Activated CD4-positive, alpha-beta memory T cell treated with anti-CD3 and anti-CD28 coated beads for 36 hours (primary cell): ENCODE measurements around the gene CX3CR1. TPM values are rescaled to one million over a fixed set of nuclear protein-coding genes. Genes with fewer than 3 reads are reported as not detected.
"Not testable (repeated sequence)": the region's sequence is repeated elsewhere in the genome, so short reads cannot be mapped to it uniquely, and the experiment has no call there.

Experiments used
- CTCF ChIA-PET: fragments of 350-600 bp; sonication (Branson Sonifier 250); formaldehyde crosslinking; loops from one replicate; lab custom pipeline; 2021; ENCODE audit warnings: antibody characterized with exemption, inconsistent platforms; lab: Charles Lee
- POLR2A ChIA-PET: fragments of 350-600 bp; sonication (Branson Sonifier 250); formaldehyde crosslinking; loops from one replicate; lab custom pipeline; 2021; ENCODE audit warnings: antibody characterized with exemption; lab: Charles Lee
- DNase-seq: peaks from one replicate; pipeline ENCODE4 v3.0.0-alpha.2; 2020
- H3K27ac Mint-ChIP-seq: one replicate; pipeline ENCODE4 v1.8.0; 2021; ENCODE audit warnings: mixed read lengths
- H3K27me3 Mint-ChIP-seq: one replicate; pipeline ENCODE4 v1.8.0; 2021; ENCODE audit warnings: mixed read lengths
- H3K36me3 Mint-ChIP-seq: one replicate; pipeline ENCODE4 v1.8.0; 2021; ENCODE audit warnings: mixed read lengths
- H3K4me1 Mint-ChIP-seq: one replicate; pipeline ENCODE4 v1.8.0; 2021; ENCODE audit warnings: low read depth, mixed read lengths
- H3K4me3 Mint-ChIP-seq: one replicate; pipeline ENCODE4 v1.8.0; 2021; ENCODE audit warnings: mild to moderate bottlenecking, mixed read lengths
- H3K9me3 Mint-ChIP-seq: one replicate; pipeline ENCODE4 v1.8.0; 2021; ENCODE audit warnings: mixed read lengths
- intact Hi-C: fragments of 100-400 bp; cut with micrococcal nuclease; formaldehyde crosslinking; loops from one replicate; pipeline ENCODE4 v1.15.1; 2023
- total RNA-seq, 2 experiments: library from RNA; stranded (reverse); gene quantifications; one replicate each; pipeline ENCODE4 v1.2.3, GENCODE V29; 2021

The CX3CR1 gene
- total RNA-seq, 2 experiments from 2014 or later, result 0.07 to 0.21 TPM

GRCh38 chr3:39237027-39237426 lies 42.8 kb downstream of the CX3CR1 start:
- H3K27ac Mint-ChIP-seq, result no peak overlapping the region
- POLR2A ChIA-PET, result no interaction called here
- H3K27me3 Mint-ChIP-seq, result peaks cover 2% of the 10 kb centered on the region
- DNase-seq, result no peak
- CTCF ChIA-PET, result no interaction called here
- no peaks in the 10 kb centered on the region for H3K9me3 Mint-ChIP-seq
- H3K4me1 Mint-ChIP-seq, result peaks cover 10% of the 10 kb centered on the region
- H3K36me3 Mint-ChIP-seq, result no peaks in the 10 kb centered on the region
- intact Hi-C loops, result no loop called here
- H3K4me3 Mint-ChIP-seq, result no peak overlapping the region

- Mint-ChIP-seq H3K4me3 (no peak overlapping the region), H3K27ac (no peak overlapping the region), H3K4me1 (peaks cover 10% of the 10 kb centered on the region), H3K9me3 (no peaks in the 10 kb centered on the region), H3K36me3 (peaks cover 1% of the 10 kb centered on the region), H3K27me3 (peaks cover 2% of the 10 kb centered on the region)
- peak; percentile 21 for DNase-seq
- intact Hi-C loops, result no loop called here
- ChIA-PET CTCF (interaction anchor here (0.9 to 1.9 kb wide), 3 partner anchors 53 to 62 kb away, joined by 3 to 6 read pairs (median 5); no protein-coding TSS in a partner anchor), POLR2A (no interaction called here)
Observed at GRCh38 chr3:39234651-39235050, 45.2 kb downstream of the CX3CR1 start.

- no peak overlapping the region for H3K27ac Mint-ChIP-seq
- intact Hi-C loops, result no loop called here
- H3K4me3 Mint-ChIP-seq, result no peak overlapping the region
- no peak for DNase-seq
- POLR2A ChIA-PET, result interaction anchor here (0.6 kb wide), 1 partner anchor 81 kb away, joined by 3 read pairs; no protein-coding TSS in a partner anchor
- no peaks in the 10 kb centered on the region for H3K9me3 Mint-ChIP-seq
- CTCF ChIA-PET, result interaction anchor here (1.2 kb wide), 1 partner anchor 55 kb away, joined by 11 read pairs; no protein-coding TSS in a partner anchor
- H3K36me3 Mint-ChIP-seq, result peaks cover 1% of the 10 kb centered on the region
- peaks cover 10% of the 10 kb centered on the region for H3K4me1 Mint-ChIP-seq
- H3K27me3 Mint-ChIP-seq, result peaks cover 2% of the 10 kb centered on the region
Observed at GRCh38 chr3:39232859-39233258, 47.0 kb downstream of the CX3CR1 start.

- no peak overlapping the region for H3K4me3 Mint-ChIP-seq
- CTCF ChIA-PET, result interaction anchor here (2.7 kb wide), 1 partner anchor 61 kb away, joined by 10 read pairs; no protein-coding TSS in a partner anchor
- intact Hi-C loops, result no loop called here
- peaks cover 10% of the 10 kb centered on the region for H3K4me1 Mint-ChIP-seq
- no peak overlapping the region for H3K27ac Mint-ChIP-seq
- POLR2A ChIA-PET, result no interaction called here
- peaks cover 2% of the 10 kb centered on the region for H3K27me3 Mint-ChIP-seq
- peaks cover 1% of the 10 kb centered on the region for H3K36me3 Mint-ChIP-seq
- DNase-seq, result no peak
- no peaks in the 10 kb centered on the region for H3K9me3 Mint-ChIP-seq
Observed at GRCh38 chr3:39230453-39230852, 49.4 kb downstream of the CX3CR1 start.

GRCh38 chr3:39228496-39228895 lies 51.3 kb downstream of the CX3CR1 start:
- no peaks in the 10 kb centered on the region for H3K4me1 Mint-ChIP-seq
- no peaks in the 10 kb centered on the region for H3K9me3 Mint-ChIP-seq
- H3K27me3 Mint-ChIP-seq, result no peaks in the 10 kb centered on the region
- POLR2A ChIA-PET, result no interaction called here
- no peak for DNase-seq
- no peak overlapping the region for H3K27ac Mint-ChIP-seq
- peaks cover 1% of the 10 kb centered on the region for H3K36me3 Mint-ChIP-seq
- CTCF ChIA-PET, result interaction anchor here (0.7 to 2.7 kb wide), 2 partner anchors 63 to 1128 kb away, joined by 3 to 10 read pairs; no protein-coding TSS in a partner anchor
- intact Hi-C loops, result no loop called here
- H3K4me3 Mint-ChIP-seq, result no peak overlapping the region

- DNase-seq, H3K27me3 Mint-ChIP-seq: not testable (repeated sequence)
Observed at GRCh38 chr3:39227596-39227995, 52.2 kb downstream of the CX3CR1 start.

GRCh38 chr3:39226106-39226741 lies 53.6 kb downstream of the CX3CR1 start:
- intact Hi-C loops, result no loop called here
- POLR2A ChIA-PET, result no interaction called here
- H3K27ac Mint-ChIP-seq, result no peak overlapping the region
- H3K36me3 Mint-ChIP-seq, result peaks cover 1% of the 10 kb centered on the region
- CTCF ChIA-PET, result no interaction called here
- peaks cover 2% of the 10 kb centered on the region for H3K27me3 Mint-ChIP-seq
- no peak overlapping the region for H3K4me3 Mint-ChIP-seq
- H3K9me3 Mint-ChIP-seq, result no peaks in the 10 kb centered on the region
- no peak for DNase-seq
- no peaks in the 10 kb centered on the region for H3K4me1 Mint-ChIP-seq

More at GRCh38 chr3:39227596-39227995, 52.2 kb downstream of the CX3CR1 start:
- H3K9me3 Mint-ChIP-seq, CTCF ChIA-PET, H3K27ac Mint-ChIP-seq, H3K4me3 Mint-ChIP-seq, intact Hi-C loops, H3K36me3 Mint-ChIP-seq, H3K4me1 Mint-ChIP-seq, POLR2A ChIA-PET: not testable (repeated sequence)

- intact Hi-C loops, result no loop called here
- no peaks in the 10 kb centered on the region for H3K9me3 Mint-ChIP-seq
- POLR2A ChIA-PET, result no interaction called here
Observed at GRCh38 chr3:39224288-39224687, 55.5 kb downstream of the CX3CR1 start.

GRCh38 chr3:39222939-39223338 lies 56.9 kb downstream of the CX3CR1 start:
- ChIA-PET POLR2A (no interaction called here), CTCF (no interaction called here)
- intact Hi-C loops, result no loop called here
- H3K27me3 Mint-ChIP-seq, result peaks cover 6% of the 10 kb centered on the region
- no peak overlapping the region for H3K27ac Mint-ChIP-seq
- no peak for DNase-seq
- H3K4me1 Mint-ChIP-seq, result no peaks in the 10 kb centered on the region
- H3K36me3 Mint-ChIP-seq, result no peaks in the 10 kb centered on the region
- no peaks in the 10 kb centered on the region for H3K9me3 Mint-ChIP-seq
- no peak overlapping the region for H3K4me3 Mint-ChIP-seq

More at GRCh38 chr3:39224288-39224687, 55.5 kb downstream of the CX3CR1 start:
- Mint-ChIP-seq H3K4me1 (no peaks in the 10 kb centered on the region), H3K27me3 (peaks cover 6% of the 10 kb centered on the region), H3K27ac (no peak overlapping the region), H3K36me3 (no peaks in the 10 kb centered on the region), H3K4me3 (no peak overlapping the region)
- DNase-seq, result no peak
- CTCF ChIA-PET, result no interaction called here

GRCh38 chr3:39222462-39222861 lies 57.4 kb downstream of the CX3CR1 start:
- Mint-ChIP-seq H3K4me3 (no peak overlapping the region), H3K36me3 (no peaks in the 10 kb centered on the region), H3K9me3 (no peaks in the 10 kb centered on the region), H3K27me3 (peaks cover 6% of the 10 kb centered on the region), H3K27ac (no peak overlapping the region), H3K4me1 (no peaks in the 10 kb centered on the region)
- DNase-seq, result no peak
- intact Hi-C loops, result no loop called here
- POLR2A ChIA-PET, result no interaction called here
- CTCF ChIA-PET, result no interaction called here

GRCh38 chr3:39221141-39221530 lies 58.7 kb downstream of the CX3CR1 start:
- intact Hi-C loops, result no loop called here
- CTCF ChIA-PET, result interaction anchor here (0.6 to 2.1 kb wide), 2 partner anchors 67 to 71 kb away, joined by 3 to 9 read pairs; no protein-coding TSS in a partner anchor
- Mint-ChIP-seq H3K4me3 (no peak overlapping the region), H3K4me1 (peaks cover 6% of the 10 kb centered on the region), H3K36me3 (no peaks in the 10 kb centered on the region), H3K9me3 (no peaks in the 10 kb centered on the region), H3K27me3 (peaks cover 6% of the 10 kb centered on the region), H3K27ac (no peak overlapping the region)
- DNase-seq, result no peak
- POLR2A ChIA-PET, result no interaction called here

GRCh38 chr3:39220407-39221140 lies 59.3 kb downstream of the CX3CR1 start:
- intact Hi-C loops, result no loop called here
- CTCF ChIA-PET, result interaction anchor here (0.6 to 2.1 kb wide), 4 partner anchors 30 to 73 kb away, joined by 3 to 9 read pairs (median 5); no protein-coding TSS in a partner anchor
- Mint-ChIP-seq H3K27me3 (peaks cover 6% of the 10 kb centered on the region), H3K9me3 (no peaks in the 10 kb centered on the region), H3K4me3 (no peak overlapping the region), H3K27ac (no peak overlapping the region), H3K36me3 (no peaks in the 10 kb centered on the region), H3K4me1 (peaks cover 9% of the 10 kb centered on the region)
- POLR2A ChIA-PET, result no interaction called here
- no peak for DNase-seq
